Peyer's patch (tissue), 4 donors: ENCODE data around the gene SNX10.

Experiments
- POLR2A ChIP-seq, 2 donors: fragments of 450-650 bp; IDR thresholded peaks; one replicate each; pipeline ENCODE4 v1.5.1; 2017; ENCODE audit warnings: antibody characterized with exemption in 2 of 2, mild to moderate bottlenecking in 2 of 2, moderate library complexity in 2 of 2
- TF ChIP-seq, protein P1 (sequence below), 6 experiments: fragments of 450-650 bp in 4 of 6; fragments of 200-600 bp in 2 of 6; sonication (generic) in 1 of 6; IDR thresholded peaks; one replicate each; pipeline ENCODE4 v1.5.1; 2017 to 2019; ENCODE audit warnings: antibody characterized with exemption in 6 of 6, mild to moderate bottlenecking in 3 of 6, moderate library complexity in 1 of 6

DNA sequence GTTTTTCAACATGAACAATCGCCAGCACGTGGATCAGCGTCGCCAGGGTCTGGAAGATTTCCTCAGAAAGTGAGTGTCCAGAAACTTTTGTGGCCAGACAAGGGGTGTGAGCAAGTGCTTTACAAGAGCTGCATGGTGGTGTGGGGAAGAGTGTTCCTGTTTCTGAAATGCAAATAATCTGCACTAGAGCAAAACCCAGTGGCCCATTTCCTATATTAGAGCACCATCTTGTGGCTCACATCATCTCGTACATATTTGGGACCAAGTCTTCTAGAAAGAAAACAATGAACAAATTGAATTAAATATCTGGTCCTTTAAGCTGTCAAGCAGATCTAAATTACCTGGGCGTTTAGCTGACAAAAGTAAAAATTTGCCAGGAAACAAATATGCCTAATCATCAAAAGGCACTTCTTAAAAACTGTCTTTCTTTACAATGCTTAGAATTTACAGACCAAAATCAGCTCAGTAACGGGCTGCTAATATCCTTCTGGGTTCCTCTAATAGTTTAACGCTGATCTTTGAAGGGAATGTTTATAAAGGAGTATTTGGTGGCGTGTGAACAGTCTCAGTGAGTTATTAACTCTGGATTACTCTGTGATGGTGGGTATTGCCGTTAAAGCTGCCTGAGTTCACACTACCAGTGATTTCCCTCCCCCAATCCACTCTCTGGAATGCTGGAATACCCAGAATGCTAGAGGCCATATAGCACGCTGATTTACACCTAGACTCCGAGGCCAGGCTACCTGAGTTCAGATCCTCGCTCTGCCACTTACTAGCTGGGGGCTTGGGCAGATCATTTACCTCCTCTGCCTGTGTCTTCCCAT, 73.6 kb downstream of the SNX10 start:
- TF ChIP-seq, protein P1, sequence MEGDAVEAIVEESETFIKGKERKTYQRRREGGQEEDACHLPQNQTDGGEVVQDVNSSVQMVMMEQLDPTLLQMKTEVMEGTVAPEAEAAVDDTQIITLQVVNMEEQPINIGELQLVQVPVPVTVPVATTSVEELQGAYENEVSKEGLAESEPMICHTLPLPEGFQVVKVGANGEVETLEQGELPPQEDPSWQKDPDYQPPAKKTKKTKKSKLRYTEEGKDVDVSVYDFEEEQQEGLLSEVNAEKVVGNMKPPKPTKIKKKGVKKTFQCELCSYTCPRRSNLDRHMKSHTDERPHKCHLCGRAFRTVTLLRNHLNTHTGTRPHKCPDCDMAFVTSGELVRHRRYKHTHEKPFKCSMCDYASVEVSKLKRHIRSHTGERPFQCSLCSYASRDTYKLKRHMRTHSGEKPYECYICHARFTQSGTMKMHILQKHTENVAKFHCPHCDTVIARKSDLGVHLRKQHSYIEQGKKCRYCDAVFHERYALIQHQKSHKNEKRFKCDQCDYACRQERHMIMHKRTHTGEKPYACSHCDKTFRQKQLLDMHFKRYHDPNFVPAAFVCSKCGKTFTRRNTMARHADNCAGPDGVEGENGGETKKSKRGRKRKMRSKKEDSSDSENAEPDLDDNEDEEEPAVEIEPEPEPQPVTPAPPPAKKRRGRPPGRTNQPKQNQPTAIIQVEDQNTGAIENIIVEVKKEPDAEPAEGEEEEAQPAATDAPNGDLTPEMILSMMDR (IDR thresholded peaks at IDR 0.05): peak; percentile 42 to 94 (median 91)
- TF ChIP-seq POLR2A (IDR thresholded peaks at IDR 0.05): no peak
